GM19438 (cell line): ENCODE results near the gene CDH9.

Experiments
- ATAC-seq: cut with Tn5 transposase; IDR thresholded peaks from one replicate; pipeline ENCODE4 v1.9.1; 2021; ENCODE audit warnings: low read depth; ENCODE audit not compliant: unreplicated experiment

Gene CDH9, protein sequence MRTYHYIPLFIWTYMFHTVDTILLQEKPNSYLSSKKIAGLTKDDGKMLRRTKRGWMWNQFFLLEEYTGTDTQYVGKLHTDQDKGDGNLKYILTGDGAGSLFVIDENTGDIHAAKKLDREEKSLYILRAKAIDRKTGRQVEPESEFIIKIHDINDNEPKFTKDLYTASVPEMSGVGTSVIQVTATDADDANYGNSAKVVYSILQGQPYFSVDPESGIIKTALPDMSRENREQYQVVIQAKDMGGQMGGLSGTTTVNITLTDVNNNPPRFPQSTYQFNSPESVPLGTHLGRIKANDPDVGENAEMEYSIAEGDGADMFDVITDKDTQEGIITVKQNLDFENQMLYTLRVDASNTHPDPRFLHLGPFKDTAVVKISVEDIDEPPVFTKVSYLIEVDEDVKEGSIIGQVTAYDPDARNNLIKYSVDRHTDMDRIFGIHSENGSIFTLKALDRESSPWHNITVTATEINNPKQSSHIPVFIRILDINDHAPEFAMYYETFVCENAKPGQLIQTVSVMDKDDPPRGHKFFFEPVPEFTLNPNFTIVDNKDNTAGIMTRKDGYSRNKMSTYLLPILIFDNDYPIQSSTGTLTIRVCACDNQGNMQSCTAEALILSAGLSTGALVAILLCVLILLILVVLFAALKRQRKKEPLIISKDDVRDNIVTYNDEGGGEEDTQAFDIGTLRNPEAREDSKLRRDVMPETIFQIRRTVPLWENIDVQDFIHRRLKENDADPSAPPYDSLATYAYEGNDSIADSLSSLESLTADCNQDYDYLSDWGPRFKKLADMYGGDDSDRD

DNA sequence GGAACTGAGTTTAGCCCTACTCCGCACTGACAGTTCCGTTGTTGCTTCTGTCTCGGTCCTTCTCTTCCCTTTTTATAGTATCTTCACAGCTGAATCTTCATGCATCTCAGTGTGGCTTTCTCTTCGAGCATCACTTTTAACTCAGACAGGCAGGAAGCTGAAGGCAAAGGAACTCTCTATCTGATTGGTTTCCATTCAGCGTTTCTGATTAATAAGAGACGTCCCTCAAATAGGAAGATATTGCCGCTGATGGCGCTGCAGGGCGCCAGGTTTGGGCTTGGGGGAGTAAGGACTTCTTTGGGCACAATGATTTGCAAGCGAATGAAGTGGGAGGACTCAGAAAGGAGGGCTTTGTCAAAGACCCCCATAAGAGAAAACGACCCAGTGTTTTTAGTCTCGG, at the start of gene CDH9:
Gene CDH9, minus strand, starts transcription at position 111 of the 400 bp plus-strand sequence. CDS start 50,253 bp downstream, outside the sequence.
- no peak for ATAC-seq

DNA sequence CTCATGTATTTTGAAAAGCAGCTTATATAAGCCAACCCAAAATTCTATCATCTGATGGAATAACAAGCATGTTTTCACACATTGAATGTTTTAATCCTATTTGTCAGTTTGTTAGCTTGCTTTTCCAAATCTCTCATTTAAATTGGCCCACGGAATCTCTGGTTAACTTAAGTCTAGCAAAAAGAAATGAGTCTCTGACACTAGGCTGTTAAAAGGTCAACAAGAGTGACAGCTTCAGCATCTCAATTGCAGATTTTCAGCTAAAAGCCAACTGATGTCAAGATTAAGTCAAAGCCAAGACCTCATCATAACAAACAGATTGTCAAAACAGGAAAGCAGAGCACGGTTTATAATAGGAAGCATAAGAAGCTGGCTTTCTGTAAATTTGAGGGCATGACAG, 49.4 kb upstream of the CDH9 start:
- no peak for ATAC-seq

DNA sequence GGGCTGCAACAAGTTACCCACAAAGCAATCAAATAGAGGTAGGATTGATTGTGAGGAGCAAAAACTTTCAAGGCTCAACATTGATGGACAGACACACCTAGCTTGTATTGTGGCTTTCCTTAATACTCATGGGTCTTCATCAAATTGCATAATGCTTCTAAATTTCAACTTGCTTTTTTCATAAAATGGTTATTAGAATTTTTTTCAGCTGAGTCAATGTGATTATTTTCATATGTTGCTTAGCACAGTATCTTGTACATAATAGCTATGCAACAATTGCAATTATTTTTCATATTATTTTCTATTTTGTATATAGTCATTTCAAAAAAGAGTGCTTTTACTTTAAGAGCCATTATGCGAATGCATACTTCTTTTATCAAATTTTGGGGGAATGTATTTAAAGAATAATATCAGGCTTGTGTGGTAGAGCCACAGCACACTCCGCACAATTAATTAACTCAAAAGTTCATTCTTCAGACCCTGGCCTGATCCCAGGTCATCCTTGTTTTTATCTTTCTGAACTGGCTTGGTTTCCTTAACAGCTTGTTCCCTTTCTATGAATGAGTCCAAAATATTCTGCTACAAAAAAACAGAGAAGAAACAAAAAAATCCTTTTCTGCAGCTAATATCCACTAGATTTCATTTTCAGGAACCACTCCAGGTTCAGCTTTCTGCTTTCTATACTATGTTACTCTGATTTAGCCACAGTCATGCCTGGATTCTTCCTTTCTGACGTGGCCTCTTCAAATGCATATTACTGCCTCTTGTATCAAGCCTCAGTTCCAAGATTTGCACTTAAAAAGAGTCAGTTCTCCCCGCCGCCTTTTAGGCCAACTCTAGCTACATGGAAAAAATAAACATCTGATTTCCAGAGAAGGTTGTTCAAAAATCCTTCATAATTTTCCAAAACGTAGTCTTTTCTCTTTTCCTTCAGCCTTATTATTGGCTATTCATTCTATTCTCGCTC, 45.3 kb upstream of the CDH9 start:
- no peak for ATAC-seq

DNA sequence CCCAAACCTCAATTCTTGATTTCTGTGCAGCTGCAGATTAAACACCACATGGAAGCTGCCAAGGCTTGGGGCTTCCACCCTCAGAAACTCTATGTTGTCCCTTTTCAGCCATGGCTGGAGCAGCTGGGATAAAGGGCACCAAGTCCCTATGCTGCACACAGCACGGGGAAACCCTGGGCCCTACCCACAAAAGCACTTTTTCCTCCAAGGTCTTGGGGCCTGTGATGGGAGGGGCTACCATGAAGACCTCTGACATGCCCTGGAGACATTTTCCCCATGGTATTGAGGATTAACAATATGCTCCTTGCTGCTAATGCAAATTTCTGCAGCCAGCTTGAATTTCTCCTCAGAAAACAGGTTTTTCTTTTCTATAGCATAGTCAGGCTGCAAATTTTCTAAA, 41.8 kb upstream of the CDH9 start:
- no peak for ATAC-seq

DNA sequence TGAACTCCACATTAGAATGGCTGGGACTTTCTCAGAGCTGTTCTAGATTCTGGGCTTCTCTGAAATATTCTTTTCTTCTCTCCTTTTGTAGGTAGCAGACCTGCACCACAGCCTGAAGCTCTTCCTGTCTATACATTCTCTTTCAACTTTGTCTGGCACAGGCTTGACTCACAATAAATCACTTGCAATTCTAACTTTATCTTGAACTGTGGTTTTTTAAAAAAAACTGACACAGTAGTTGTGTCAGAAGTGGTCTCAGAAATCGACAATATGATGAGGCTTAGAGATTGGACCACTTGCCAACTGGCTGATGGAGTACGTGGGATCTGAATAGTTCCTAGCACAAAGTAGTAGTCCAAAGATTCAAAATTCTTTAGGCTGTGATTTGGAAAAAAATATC, 24.1 kb upstream of the CDH9 start:
- ATAC-seq, result no peak

DNA sequence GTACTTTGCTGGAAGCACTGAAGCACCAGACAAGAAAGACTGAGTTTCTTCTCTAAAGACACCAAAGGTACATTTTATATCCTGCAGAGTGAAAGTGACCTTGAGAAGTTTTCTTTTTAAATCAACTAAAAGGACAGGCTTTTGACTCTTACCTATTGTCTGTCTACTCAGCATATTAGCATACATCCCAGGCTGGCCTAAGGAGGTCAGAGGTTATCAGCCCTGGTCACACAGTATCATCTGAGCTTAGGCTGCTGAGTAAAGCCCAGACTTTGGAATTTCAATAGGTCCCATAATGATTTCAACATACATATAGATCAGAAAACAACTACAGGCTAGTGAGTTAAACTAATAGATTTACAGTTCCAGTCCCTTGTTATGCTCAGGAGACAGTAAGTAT, 10.1 kb upstream of the CDH9 start:
- ATAC-seq, result no peak

DNA sequence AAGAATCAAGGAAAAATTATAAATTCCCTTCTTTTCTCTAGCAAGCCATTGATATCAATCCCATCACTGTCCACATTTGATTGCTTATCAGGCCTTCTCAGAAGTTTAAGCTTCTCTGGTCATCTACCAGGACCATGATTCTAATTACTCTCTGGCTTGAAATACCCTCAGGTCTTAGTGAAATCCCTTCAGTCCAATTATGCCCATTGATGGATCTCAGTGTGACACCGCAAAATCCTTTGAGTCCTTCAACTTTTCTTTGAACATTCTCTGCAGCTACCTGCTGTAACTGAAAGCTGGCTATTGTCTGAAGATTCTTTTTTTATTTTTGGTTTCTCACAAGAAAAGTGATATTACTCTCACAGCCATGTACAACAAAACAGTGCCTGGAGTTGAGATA, 3.0 kb upstream of the CDH9 start:
- no peak for ATAC-seq

DNA sequence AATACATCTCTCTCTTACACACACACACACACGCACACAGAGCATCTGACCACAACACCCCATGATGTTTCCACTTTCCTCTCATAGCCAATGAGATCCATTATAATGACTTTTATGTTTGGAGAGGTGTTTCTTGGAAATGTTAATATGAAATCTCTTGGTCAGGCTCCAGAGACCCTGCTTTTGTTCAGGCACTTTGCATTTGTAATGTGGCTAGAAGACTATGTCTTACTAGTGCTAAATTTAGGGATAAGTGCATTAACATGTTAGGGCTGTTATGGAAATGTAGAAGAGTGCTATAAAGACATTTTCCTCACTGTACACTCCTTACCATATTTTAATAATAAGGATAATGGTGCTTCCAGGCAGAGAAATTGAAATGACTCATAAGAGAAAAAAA, 3.8 kb downstream of the CDH9 start:
- ATAC-seq, result no peak

DNA sequence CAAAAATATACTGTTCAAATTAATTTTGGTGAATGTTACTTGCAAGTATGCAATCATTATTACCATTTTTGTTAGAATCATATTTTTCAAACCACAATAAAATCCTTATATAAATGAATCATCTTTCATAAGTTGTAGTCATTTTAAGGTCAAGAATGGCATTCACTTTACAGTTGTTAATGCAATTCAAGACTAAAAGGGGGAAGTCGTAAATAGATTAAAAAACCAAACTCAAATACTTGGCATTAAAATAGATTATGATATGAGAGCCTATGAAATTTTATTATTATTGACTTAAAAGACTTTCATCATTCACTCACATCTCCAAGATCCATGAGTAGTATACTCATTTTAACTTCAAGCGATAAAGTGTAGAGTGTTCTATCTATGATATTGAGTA, 11.6 kb downstream of the CDH9 start:
- no peak for ATAC-seq

DNA sequence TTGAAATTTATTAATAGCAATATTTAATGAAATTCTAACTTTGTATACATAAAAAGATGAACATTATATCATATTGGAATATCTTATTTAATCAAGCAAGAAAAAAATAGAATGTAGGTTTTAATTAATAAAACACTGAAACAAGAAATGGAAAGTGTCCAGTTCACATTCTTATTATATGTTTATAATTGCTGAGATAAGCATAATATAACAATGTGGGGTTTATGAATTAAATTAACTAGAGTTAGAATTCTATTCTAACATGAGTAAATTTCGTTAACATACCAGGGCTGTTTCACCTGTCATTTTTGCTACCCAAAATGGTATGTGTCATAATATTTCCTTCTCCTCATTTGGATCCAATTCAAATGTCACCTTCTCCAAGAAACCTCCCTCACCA, 12.3 kb downstream of the CDH9 start:
- ATAC-seq, result no peak

DNA sequence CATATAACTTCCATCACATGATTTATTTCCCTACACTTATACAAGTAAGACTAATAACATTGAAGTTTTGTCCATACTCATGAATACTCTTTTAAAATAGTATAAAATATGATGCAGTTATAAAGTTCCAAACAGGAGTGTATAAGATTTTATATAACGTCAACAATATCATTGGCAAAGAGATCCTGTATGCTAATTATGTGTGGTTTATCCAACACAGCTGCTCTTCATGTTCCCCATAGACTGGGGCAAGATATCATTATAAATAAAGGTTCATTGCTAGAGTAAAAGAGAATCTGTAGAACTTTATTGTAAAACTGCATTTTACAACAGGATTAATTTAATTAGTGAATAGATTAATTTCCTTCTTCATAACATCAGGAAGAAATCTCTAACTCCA, 16.9 kb downstream of the CDH9 start:
- ATAC-seq, result no peak

DNA sequence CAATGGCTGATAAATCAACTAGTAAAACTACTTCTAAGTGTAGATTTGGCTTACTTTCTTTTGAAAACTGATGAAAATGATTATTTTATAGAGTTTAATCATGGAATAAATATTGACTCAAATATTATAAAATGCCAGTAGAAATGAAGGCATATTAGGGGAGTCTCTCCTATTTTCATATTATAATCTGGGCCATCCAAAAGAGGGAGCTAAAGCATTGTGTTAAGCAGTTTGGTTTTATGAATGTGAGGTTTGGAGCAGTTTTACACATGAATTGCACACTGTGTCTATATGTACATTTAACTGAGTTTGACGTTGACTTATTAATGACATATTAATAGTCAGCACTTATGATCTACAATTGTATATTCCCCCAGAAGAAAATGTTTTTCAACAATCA, 17.4 kb downstream of the CDH9 start:
- no peak for ATAC-seq

DNA sequence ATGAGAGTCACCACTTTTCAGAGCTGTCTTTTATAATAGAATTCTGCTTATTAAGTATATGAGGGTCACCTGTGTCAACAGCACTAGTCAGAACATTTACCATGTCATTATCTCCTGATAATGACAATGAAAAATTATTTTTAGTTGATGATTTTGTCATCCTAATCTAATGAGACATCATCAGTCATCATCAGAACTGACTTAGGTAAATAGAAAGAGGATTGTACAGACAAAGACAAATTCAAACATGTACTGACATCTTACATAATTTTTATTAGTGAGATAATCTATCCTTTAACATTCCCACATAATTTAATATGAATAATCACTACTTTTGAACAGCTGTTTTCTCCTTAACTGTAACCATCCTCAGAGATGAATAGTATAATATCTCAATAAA, 22.6 kb downstream of the CDH9 start:
- no peak for ATAC-seq

DNA sequence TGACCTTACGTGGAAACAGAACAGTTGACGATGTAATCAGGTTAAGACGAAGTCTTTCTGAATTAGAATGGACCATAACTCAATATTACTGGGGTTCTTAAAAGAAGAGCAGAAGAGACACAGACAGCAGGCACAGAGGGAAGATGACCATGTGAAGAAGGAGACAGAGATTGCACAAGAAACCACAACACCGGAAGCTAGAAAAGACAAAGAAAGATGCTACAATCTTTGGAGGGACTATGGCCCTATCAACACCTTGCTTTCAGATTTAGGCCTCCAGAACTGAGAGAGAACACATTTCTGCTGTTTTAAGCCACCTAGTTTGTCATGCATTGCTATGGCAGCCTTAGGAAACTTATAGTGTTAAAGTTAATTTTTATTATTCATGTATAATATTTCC, 27.1 kb downstream of the CDH9 start:
- no peak for ATAC-seq

DNA sequence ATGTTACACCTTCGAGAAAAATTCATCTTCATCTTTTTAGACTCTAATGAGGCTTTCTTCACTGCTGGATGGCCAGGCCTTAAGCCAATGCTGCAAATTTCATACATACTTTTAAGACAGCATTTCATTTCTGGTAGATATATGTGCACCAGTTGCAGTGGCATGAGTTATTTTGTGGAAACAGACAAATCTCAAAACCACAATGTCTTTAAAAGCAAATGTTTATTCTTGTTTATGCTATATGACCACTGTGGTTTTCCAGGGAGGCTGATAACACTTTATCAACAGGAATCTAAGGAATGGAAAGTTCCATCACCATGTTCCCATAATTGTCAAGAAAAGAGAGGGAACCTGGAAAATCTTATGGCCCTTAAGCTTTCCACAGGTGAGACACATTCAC, 27.7 kb downstream of the CDH9 start:
- no peak for ATAC-seq

DNA sequence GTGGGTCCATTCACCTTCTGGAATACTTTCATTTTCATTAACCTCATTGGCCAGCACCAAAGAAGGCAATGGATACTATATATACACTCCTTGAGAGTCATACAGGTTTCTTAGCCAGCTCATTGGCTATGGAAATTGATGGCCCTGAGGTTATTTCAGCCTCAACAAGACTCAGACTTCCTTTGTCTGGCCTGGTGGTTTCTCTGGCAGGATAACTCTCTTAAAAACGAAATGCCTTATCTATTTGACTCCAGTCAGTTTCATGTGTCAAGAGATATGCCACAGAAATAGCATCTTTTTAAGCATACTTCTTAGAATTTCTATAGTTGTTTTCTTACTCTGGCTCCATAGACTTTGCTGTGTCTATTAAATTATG, 28.9 kb downstream of the CDH9 start:
- ATAC-seq, result no peak

DNA sequence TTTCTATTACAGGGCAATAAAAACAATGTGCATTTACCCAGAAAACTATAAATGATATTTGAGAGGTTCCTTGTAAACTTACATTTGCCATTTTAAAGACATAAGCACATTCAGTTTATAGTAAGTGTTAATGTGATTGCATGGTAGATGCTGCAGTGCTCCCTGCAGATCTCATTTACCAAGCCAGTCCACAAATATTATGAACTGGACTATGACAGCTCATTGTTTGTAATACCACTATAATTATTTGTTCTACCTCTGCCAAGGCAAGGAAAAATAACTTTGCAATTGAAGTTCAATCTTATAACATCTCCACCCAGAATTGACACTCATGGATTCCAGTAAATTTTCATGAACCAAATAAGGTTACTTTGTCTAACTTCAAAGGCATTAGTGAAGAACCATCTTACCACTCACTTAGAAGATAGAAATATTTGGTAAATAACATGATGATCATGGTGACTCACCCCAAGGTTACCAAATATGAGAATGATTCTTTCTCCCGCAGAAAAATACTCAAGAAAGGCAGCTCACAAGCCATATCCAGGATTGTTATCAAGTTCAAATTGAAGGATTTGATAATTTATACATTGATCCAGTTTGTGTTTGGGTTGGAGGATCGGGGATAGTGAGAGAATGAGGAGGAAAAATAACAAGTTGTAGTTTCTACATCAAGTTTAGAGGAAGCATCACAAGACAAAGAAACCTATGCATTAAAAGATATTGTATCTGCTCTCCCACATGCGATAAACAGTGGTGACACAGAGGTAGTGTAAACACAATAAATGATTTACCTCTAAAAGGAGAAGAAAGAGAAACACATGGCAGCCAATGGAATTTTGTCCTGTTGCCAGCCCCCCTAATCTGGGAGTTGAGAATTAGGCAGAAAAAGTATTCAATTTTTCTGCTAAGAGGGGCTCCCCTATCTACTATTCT, 29.5 kb downstream of the CDH9 start:
- ATAC-seq, result no peak

DNA sequence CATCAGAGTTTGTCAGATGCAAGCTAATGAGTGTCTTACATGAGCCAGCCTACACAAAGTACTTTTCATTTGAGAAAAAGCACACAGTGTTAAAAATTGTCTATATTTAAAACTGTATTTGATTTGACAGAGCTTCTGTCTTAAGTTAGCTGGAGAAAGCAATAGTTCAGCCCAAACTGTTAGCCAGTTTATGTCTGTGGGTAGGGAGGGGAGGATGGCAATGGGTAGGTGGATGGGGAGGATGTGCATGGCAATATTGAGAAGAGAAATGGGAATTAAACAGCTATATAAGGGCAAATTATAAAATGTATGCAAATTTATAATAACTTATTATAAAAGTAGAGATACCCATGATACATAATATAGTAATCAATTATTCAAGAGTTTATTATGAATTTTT, 31.3 kb downstream of the CDH9 start:
- no peak for ATAC-seq

DNA sequence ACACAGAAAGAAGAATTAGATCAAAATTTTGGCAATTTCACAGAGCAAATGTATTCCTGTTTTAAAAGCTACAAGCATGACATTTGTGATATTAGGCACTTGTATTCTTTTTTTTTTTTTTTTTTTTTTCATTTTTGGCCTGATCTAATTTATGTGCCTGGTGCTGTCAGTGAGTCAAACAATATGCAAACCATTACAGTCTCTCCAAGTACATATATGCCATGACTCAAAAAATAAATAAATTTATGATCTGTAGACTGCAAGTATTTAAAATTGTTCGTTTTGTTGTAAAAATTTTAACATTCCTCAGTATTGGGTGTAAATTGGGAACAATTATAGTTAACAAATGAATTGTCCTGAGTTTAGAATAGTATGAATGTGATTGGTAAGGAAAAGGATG, 51.4 kb downstream of the CDH9 start:
- no peak for ATAC-seq

DNA sequence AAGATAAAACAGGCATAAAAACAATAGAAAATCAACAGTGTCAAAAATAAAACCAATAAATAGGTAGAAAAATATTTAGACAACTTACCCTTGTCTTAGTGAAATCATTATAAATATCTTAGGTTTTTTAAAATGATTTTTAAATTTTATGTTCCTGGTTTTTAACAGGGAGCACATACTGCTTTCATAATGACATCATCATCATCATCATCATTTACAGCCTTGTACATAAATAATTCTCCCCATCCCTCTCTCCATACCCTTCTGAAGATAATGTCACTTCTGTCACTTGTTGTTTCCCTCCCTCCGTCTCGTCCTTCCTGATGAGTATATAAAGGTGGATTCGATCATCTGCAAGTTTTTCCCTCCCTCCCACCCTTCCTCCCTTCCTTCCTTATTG, 56.6 kb downstream of the CDH9 start:
- ATAC-seq, result no peak
